Measurements from ENCODE around the gene MICU2. TPM values are rescaled to one million over a fixed set of nuclear protein-coding genes. Genes with fewer than 3 reads are reported as not detected.

The MICU2 gene
- total RNA-seq (2014; rRNA removed; shearing (Covaris generic)) = 70.3 and 84.6 TPM in 2 replicates

DNA sequence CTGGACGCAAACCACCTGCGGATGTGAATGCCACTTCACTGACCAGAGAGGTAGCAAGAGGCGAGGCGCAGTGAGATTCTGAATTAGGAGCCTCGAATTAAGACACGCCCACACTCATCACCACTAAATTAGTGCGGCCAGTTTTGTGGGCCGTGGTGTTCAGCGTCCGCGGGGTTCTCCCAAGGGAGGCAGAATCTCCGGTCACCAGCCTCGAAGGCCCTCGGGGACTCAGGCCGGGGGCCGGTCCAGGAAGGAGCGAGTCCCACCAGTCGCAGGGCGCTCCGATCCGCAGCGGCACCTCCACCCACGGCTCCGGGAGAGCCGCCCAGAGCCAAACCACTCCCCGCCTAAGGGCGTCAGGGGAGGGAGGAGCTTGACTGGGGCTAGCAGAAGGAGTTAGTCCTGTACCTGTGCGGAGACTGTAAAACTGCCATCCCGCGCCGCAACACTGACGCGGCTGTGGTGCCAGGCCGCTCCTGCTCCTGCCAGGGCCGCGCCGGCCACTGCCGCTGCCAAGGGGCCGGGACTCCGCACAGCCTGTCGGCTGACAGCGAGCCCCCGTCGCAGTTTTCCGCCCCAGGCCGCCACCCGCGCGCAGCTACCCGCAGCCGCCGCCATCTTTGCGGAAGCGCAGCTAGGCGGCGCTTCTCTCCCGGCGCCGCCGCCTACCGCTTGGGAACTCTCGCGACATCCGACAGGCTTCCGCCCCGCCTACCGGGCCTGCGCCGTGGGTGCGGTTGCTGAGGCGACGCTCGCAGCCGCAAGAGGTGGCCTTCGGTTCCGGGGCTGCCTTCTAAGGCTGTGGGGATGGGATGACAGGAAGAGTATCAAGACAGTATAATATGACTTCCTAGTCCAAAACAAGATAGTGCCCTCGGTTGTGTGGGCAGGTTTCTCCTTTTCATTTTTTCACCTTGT lies at the start of gene MICU2:
Gene MICU2 (minus strand): TSS at position 640 of the 918 bp plus-strand sequence. CDS start 22 bp downstream, at position 618.
- DNase-seq (ENCODE audit: low read depth) = peak; percentile 92

DNA sequence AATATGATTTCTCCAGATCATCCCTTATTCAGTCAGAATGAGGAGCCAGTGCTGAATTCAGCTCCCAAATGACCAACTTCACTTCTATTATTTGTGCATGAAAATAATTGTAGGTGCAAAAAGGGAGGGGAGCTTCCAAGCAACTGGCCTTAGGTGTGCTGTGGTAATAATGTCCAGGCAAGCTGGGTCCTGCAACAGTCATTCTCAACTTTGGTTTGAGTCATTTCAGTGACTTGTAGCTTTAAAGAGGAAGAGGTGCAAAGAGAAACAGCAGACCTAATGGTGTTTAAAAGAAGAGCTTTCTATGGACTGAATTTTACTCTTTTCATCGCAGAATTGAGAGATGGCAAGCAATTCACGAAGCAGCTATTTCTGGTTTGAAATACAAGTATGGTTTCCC lies 37.7 kb upstream of the MICU2 start:
- no peak for DNase-seq (ENCODE audit: low read depth)

DNA sequence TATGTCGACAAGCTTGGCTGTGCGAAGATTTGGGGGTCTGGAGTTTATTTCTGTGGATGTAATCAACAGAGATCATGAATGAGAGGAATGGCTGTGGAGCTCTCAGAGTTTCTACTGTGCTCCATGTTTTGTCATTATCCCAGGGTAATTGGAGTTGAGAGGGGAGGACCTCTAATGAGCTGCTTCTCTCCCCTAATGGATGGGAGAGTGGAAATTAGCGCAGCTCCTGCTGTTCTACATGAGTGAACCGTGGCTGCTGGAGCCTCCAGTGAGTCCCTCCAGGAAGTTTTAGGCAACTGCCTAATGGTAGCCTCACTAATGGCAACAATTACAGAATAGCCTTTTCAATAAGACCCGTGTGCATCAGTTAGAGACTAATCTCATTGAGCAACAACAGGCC lies 35.6 kb upstream of the MICU2 start:
- no peak for DNase-seq (ENCODE audit: low read depth)

- peak; percentile 17 for DNase-seq (ENCODE audit: low read depth)
These were observed 34.6 kb upstream of the MICU2 start for GRCh38 chr13:21638319-21639282.

DNA sequence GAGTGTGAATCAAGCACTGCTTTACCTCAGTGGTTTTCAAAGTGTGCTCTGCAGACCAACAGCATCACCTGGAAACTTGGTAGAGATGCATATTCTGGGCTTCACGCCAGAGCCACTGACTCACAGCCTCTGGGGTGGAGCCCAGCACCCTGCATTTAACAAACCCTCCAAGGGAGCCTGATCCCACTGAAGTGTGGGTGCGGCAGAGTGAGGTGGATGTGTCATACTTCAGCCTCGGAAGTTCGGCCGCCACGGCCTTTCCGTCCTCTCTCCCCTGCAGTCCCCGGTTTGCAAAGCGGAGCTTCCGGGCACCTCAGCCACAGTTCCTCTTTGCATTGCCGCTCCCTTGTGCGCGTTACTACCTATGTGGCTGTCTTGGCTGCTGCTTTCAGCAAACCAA lies 33.3 kb upstream of the MICU2 start:
- peak; percentile 91 for DNase-seq (ENCODE audit: low read depth)

DNA sequence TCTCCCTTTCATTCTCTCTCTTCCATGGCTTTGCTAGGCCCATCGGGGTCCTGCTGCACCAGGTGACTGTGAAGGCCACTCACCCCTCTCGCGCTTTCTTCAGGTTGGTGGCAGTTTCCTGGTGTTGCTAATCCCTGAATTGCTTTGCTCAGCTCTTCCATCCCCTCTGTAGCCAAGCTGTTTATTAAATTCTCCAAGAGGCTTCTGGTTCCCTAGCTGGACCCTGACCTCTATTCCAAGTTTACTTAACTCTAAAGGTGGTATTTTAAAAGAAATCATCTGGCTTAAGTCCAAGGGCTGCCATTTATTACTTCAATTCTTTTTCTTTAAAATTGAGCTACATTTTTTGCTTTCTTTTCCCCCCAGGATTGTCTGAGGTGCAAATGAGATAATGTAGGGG lies 32.7 kb upstream of the MICU2 start:
- DNase-seq (ENCODE audit: low read depth) = no peak

- no peak for DNase-seq (ENCODE audit: low read depth)
These were observed 28.2 kb upstream of the MICU2 start for GRCh38 chr13:21632196-21632595.

- DNase-seq (ENCODE audit: low read depth) = peak; percentile 60
These were observed 21.4 kb upstream of the MICU2 start for GRCh38 chr13:21625366-21625765.

GRCh38 chr13:21620861-21621260 lies 16.9 kb upstream of the MICU2 start:
- no peak for DNase-seq (ENCODE audit: low read depth)

DNA sequence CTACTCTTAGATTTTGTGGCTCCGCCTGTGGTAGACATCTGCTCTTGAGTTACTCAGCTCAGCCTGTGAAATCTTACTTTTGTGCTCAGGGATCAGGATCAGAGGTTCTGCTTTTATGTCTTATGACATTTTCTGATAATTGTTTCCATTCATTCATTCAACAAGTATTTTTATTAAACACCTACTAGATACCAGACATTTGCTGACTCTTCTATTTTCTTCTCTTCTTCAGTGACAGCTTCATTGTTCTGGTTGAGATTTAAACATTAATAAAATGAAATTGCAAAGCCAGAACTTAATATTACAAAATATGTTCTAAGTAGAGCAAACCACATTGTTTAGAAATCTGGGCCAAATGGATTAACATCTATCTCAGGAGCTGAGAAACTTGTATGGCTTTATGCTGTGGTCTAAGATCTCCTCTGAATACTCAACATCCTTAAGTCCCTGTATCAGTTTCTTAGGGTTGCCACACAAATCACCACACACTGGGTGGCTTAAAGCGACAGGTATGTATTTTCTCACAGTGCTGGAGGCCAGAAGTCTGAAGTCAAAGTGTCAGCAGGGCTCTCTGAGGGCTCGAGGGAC lies 15.8 kb upstream of the MICU2 start:
- no peak for DNase-seq (ENCODE audit: low read depth)

GRCh38 chr13:21616880-21617279 lies 12.9 kb upstream of the MICU2 start:
- peak; percentile 40 for DNase-seq (ENCODE audit: low read depth)

DNA sequence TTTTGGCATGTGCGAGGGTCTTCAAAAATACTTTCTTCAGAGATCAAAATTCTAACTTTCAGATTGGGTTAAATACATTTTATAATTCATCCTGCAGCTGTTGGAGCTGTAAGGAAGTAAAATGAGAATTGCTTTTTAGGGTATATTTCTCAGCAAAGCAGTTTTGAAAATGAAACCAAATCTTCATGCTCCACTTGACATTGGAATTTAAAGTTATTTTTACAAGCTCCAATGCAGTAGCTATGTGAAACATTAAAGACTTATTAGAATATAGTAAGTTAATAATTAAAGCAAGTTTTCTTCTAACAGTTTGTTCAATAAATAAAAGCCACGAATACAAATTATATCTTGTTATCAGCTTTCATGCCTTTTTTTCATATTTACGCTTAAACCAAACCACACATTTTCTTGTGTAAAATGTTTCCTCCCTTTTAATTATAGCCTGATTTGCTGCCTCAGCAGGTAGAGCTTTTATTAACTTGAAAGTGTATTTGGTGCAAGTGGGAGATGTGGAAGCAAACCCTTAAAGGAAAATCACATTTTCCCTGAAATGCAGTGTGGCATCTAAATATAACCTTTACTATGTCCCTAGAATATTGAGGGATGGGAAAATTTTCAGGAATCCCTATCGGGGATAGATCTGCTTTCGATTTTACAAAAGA lies 12.4 kb upstream of the MICU2 start:
- no peak for DNase-seq (ENCODE audit: low read depth)

DNA sequence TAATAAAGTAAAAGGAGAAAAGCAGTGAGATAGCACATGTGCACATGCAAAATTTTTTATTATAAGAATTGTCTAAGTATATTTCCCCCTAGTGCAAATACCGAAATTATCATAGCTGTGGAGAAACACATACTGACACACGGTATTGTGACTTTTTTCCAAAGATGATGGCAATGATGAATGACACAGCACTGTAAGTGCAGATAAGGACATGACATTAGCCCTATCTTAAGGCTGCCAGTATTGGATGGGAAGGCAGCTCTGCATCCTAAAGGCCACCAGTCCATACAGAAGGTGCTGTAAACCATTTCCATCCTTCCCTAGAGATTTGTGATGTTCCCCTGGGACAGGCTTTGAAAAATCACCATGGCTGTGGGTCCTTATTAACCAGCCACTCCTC lies 11.5 kb upstream of the MICU2 start:
- DNase-seq (ENCODE audit: low read depth) = no peak

GRCh38 chr13:21613791-21614190 lies 9.8 kb upstream of the MICU2 start:
- DNase-seq (ENCODE audit: low read depth) = no peak

- no peak for DNase-seq (ENCODE audit: low read depth)
These were observed 7.4 kb upstream of the MICU2 start for GRCh38 chr13:21611385-21611784.

DNA sequence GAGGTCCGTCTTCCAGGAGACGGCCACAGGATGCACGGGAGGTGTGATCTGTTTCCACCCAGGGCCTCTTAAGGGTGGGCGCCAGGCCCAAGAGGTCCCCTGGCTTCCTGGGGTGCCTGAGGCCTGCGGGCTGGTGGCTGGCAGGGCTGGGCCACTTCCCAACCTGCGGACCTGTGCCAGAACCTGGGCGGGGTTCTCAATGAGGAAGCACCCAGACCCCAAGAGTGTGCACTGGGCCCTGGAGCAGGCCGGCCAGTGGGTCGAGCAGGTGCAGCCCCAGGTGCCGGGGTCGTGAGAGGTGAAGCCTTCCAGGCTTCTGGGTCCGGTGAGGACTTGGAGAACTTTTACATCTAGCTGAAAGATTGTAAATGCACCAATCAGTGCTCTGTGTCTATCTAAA lies 6.7 kb upstream of the MICU2 start:
- DNase-seq (ENCODE audit: low read depth) = no peak

DNA sequence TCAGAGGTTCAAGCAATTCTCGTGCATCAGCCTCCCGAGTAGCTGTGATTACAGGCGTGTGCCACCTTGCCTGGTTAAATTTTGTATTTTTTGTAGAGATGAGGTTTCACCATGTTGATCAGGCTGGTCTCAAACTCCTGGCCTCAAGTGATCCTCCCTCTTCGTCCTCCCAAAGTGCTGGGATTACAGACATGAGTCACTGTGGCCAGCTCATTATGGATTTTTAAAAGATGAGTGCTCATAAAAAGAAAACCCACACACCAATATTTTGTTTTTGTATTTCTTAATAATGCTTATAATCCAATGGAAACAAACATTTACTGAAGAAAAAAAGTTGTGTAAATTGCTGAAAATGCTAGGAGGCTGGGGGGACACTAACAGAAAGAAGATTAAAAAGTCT lies 5.0 kb upstream of the MICU2 start:
- no peak for DNase-seq (ENCODE audit: low read depth)

- no peak for DNase-seq (ENCODE audit: low read depth)
These were observed 2.8 kb upstream of the MICU2 start for GRCh38 chr13:21606796-21607195.

DNA sequence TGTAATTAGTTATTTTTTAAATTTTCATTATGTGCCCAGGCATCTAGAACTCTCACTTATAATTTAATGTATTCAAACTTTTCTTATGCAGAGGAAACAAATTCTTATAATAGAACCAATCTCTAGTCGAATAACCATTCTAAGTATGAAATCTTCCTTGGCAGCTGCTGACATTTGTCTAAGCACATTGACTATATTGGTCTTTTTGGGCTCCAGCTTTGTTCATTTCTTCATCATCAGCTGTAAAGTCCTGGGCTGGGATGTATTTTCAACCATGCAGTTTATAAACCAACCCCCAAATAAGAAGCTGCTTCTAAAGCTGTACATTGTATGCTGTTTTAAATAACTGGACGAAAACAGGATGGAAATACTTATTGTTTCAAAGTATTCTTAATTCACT lies 2.3 kb upstream of the MICU2 start:
- DNase-seq (ENCODE audit: low read depth) = no peak

DNA sequence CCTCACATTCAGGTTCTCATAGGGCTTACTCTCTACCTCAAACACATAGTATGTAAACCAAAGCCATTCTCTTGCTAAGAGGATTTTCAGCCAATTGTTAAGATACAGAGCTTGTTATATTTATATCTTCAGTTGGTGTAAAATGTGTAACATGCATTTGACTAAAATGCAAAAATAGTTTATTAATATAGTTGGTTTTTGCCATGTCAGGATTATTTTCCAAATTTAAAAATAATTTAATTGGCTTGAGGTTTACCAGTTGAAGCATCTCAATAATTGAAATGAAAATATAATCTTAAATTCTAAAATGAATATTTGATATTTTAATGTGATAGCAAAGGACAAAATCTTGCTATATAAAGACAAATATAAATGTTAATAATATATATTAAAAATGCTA lies 7.2 kb downstream of the MICU2 start:
- no peak for DNase-seq (ENCODE audit: low read depth)

DNA sequence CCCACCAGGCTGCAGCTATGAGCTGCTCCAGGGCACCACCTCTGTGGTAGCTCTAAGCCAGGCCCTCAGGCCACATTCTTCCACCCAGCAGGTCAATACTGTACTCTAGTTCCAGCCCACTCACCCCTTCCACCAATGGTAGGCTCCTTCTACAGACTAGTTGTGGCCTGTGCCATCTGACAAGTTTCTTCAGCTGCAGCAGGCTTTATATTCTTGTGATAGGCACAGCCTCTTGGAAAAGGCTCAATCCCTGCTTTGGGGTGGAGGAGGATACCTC lies 8.5 kb downstream of the MICU2 start:
- DNase-seq (ENCODE audit: low read depth) = no peak

Measured in RPMI7951 (cell line).